HG03280 (cell line): Measurements from ENCODE around the gene RHPN2.
"Not testable (repeated sequence)": the region's sequence is repeated elsewhere in the genome, so short reads cannot be mapped to it uniquely, and the experiment has no call there.

Experiments used
- ATAC-seq: cut with Tn5 transposase; IDR thresholded peaks from one replicate; pipeline ENCODE4 v1.9.1; 2021; ENCODE audit warnings: mild to moderate bottlenecking, moderate library complexity; ENCODE audit not compliant: unreplicated experiment

Gene RHPN2

GRCh38 chr19:33032218-33032781 is 32.4 kb downstream of the RHPN2 start:
- ATAC-seq = no peak

GRCh38 chr19:33029746-33030303 is 34.9 kb downstream of the RHPN2 start:
- ATAC-seq = no peak

GRCh38 chr19:33026602-33027001 is 38.1 kb downstream of the RHPN2 start:
- not testable (repeated sequence) for ATAC-seq

GRCh38 chr19:33025468-33026238 is 39.0 kb downstream of the RHPN2 start:
- ATAC-seq = not testable (repeated sequence)

GRCh38 chr19:33024398-33024797 is 40.3 kb downstream of the RHPN2 start:
- ATAC-seq = no peak

GRCh38 chr19:33022472-33023116 is 42.1 kb downstream of the RHPN2 start:
- no peak for ATAC-seq

- ATAC-seq = not testable (repeated sequence)
These were observed 53.8 kb downstream of the RHPN2 start for GRCh38 chr19:33010891-33011290.

GRCh38 chr19:33008738-33009137 is 56.0 kb downstream of the RHPN2 start:
- no peak for ATAC-seq

GRCh38 chr19:33005440-33005839 is 59.2 kb downstream of the RHPN2 start:
- ATAC-seq = no peak

- ATAC-seq = not testable (repeated sequence)
These were observed 61.2 kb downstream of the RHPN2 start for GRCh38 chr19:33003424-33004024.

- ATAC-seq = not testable (repeated sequence)
These were observed 62.4 kb downstream of the RHPN2 start for GRCh38 chr19:33002126-33002865.

GRCh38 chr19:33000910-33001309 is 63.8 kb downstream of the RHPN2 start:
- no peak for ATAC-seq

- no peak for ATAC-seq
These were observed 64.2 kb downstream of the RHPN2 start for GRCh38 chr19:33000510-33000909.

GRCh38 chr19:32998722-32999121 is 66.0 kb downstream of the RHPN2 start:
- ATAC-seq = no peak

GRCh38 chr19:32997716-32998355 is 66.9 kb downstream of the RHPN2 start:
- ATAC-seq = no peak

- ATAC-seq = not testable (repeated sequence)
These were observed 67.6 kb downstream of the RHPN2 start for GRCh38 chr19:32997061-32997464.

- not testable (repeated sequence) for ATAC-seq
These were observed 68.7 kb downstream of the RHPN2 start for GRCh38 chr19:32995966-32996365.

GRCh38 chr19:32988724-32989123 is 76.0 kb downstream of the RHPN2 start:
- ATAC-seq = no peak

- not testable (repeated sequence) for ATAC-seq
These were observed 76.4 kb downstream of the RHPN2 start for GRCh38 chr19:32988254-32988653.

- ATAC-seq = not testable (repeated sequence)
These were observed 82.2 kb downstream of the RHPN2 start for GRCh38 chr19:32982488-32982887.
